Sigmoid colon (tissue), 7 donors: Measurements from ENCODE around the gene SYNDIG1. TPM values are rescaled to one million over a fixed set of nuclear protein-coding genes. Genes with fewer than 3 reads are reported as not detected.

Experiments
- DNase-seq: peaks from one replicate; pipeline ENCODE4 v3.0.0-alpha.2; 2019
- H3K27ac ChIP-seq, 4 donors: fragments of 200-600 bp; sonication (generic); one replicate each; pipeline ENCODE4 v1.5.1; 2016 to 2019; ENCODE audit warnings: mild to moderate bottlenecking in 1 of 4
- H3K27me3 ChIP-seq, 3 donors: fragments of 200-600 bp; sonication (generic); one replicate each; pipeline ENCODE4 v1.5.1; 2019; ENCODE audit warnings: mild to moderate bottlenecking in 1 of 3
- H3K36me3 ChIP-seq, 4 donors: fragments of 200-600 bp; sonication (generic); one replicate each; pipeline ENCODE4 v1.5.1; 2016 to 2019
- H3K4me1 ChIP-seq, 4 donors: fragments of 200-600 bp; sonication (generic); one replicate each; pipeline ENCODE4 v1.5.1; 2017 to 2019
- H3K4me3 ChIP-seq, 4 donors: fragments of 200-600 bp; sonication (generic); one replicate each; pipeline ENCODE4 v1.5.1; 2017 to 2019; ENCODE audit warnings: mild to moderate bottlenecking in 2 of 4, moderate library complexity in 1 of 4
- H3K9me3 ChIP-seq, 4 donors: fragments of 200-600 bp in 3 of 4; sonication (generic) in 3 of 4; one replicate each; pipeline versions ENCODE4 v1.5.1 to v1.6.1; 2013 to 2019
- EP300 ChIP-seq, 4 donors: sonication (generic); formaldehyde crosslinking; IDR thresholded peaks; one replicate each; pipeline ENCODE4 v1.6.1; 2017; ENCODE audit warnings: antibody characterized with exemption in 4 of 4
- POLR2A ChIP-seq, 2 donors: fragments of 450-650 bp; IDR thresholded peaks; one replicate each; pipeline ENCODE4 v1.6.1; 2016; ENCODE audit warnings: antibody characterized with exemption in 2 of 2, mild to moderate bottlenecking in 2 of 2, moderate library complexity in 2 of 2
- POLR2AphosphoS5 ChIP-seq, 4 donors: sonication (generic); formaldehyde crosslinking; IDR thresholded peaks; one replicate each; pipeline ENCODE4 v1.6.1; 2017; ENCODE audit warnings: antibody characterized with exemption in 4 of 4
- WGBS, 2 donors: extraction: QIAGEN DNeasy Blood & Tissue Kit; methylation state at CpG; one replicate each; pipeline ENCODE4 v1.1.7; 2013; 5-methylcytosine and 5-hydroxymethylcytosine counted together
- intact Hi-C: fragments of 100-400 bp; cut with DNase I; formaldehyde crosslinking; loops from one replicate; pipeline ENCODE4 v1.15.1; 2023
- polyA plus RNA-seq, 3 donors: library from polyadenylated mRNA; stranded (reverse); fragments of 200-250 nt; gene quantifications; one replicate each; pipeline ENCODE4 v1.2.3, GENCODE V29; 2013
- total RNA-seq, 4 donors: library from RNA; depleted of rRNA; stranded (reverse); fragments of >200 nt; gene quantifications; one replicate each; pipeline ENCODE4 v1.1.0, GENCODE V29; 2016
- TF ChIP-seq, protein P1 (sequence below), 4 experiments: fragments of 450-650 bp in 3 of 4; fragments of 200-600 bp in 1 of 4; IDR thresholded peaks; one replicate each; pipeline ENCODE4 v1.5.1; 2016 to 2019; ENCODE audit warnings: antibody characterized with exemption in 4 of 4, mild to moderate bottlenecking in 3 of 4, moderate library complexity in 2 of 4
- donor health status: healthy with polysubstance abuse.
- donor health status: Bipolar disorder and iron deficiency.
- donor health status: healthy.

SYNDIG1 gene
- total and polyA plus RNA-seq, 7 donors = 0.16 to 0.69 (median 0.36) TPM; not detected in 2

DNA sequence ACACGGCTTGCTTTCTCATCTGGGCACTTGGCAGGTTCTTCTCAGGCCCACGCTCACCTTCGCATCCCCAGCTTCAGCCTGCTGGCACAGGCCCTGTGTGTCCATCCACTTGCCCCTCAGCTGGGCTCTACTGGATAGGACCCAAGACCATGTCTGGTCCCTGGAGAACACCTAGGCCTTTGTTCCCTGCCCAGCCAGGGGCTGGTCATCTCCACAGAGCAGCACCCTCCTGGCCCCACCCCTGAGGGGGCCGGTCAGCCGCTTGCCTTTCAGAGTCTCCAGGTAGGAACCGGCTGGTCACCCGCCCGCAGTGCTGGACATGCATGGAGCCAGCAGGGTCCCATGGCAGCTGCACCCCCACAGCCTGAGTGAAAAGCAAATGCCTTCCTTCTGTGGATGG lies 191.2 kb downstream of the SYNDIG1 start:
- 82 to 96% methylated on average over 8 of the region's 8 CpGs for WGBS, 2 donors
- DNase-seq = no peak
- Histone ChIP-seq H3K4me1 (no peaks in the 10 kb centered on the region), H3K36me3 (no peaks in the 10 kb centered on the region), H3K27ac (no peak overlapping the region), H3K27me3 (no peaks in the 10 kb centered on the region), H3K9me3 (no peaks in the 10 kb centered on the region), H3K4me3 (no peak overlapping the region)
- TF ChIP-seq POLR2AphosphoS5 (IDR thresholded peaks at IDR 0.05) = no peak
- TF ChIP-seq, protein P1, sequence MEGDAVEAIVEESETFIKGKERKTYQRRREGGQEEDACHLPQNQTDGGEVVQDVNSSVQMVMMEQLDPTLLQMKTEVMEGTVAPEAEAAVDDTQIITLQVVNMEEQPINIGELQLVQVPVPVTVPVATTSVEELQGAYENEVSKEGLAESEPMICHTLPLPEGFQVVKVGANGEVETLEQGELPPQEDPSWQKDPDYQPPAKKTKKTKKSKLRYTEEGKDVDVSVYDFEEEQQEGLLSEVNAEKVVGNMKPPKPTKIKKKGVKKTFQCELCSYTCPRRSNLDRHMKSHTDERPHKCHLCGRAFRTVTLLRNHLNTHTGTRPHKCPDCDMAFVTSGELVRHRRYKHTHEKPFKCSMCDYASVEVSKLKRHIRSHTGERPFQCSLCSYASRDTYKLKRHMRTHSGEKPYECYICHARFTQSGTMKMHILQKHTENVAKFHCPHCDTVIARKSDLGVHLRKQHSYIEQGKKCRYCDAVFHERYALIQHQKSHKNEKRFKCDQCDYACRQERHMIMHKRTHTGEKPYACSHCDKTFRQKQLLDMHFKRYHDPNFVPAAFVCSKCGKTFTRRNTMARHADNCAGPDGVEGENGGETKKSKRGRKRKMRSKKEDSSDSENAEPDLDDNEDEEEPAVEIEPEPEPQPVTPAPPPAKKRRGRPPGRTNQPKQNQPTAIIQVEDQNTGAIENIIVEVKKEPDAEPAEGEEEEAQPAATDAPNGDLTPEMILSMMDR (IDR thresholded peaks at IDR 0.05) = no peak
- TF ChIP-seq POLR2A (IDR thresholded peaks at IDR 0.05) = no peak
- TF ChIP-seq EP300 (IDR thresholded peaks at IDR 0.05) = no peak
- intact Hi-C loops = no loop called here

DNA sequence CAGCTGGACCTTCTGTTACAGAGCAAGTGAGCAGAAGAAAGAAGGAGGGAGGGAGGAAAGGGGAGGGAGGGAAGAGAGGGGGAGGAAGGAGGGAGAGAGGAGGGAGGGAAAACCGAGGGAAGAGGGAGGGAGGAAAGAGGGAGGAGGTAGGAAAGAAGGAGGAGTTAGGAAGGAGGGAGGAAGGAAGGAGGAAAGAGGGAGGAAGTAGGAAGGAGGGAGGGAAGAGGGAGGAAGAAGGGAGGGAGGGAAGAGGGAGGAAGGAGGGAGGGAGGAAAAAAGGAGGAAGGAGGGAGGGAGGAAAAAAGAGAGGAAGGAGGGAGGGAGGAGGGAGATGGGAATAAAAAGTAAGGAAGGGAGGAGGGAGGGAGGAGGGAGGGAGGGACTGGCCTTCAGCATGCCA lies 191.8 kb downstream of the SYNDIG1 start:
- Histone ChIP-seq H3K4me3 (no peak overlapping the region), H3K27ac (no peak overlapping the region), H3K36me3 (no peaks in the 10 kb centered on the region), H3K4me1 (no peaks in the 10 kb centered on the region), H3K9me3 (no peaks in the 10 kb centered on the region), H3K27me3 (no peaks in the 10 kb centered on the region)
- 29 to 52% methylated on average over 1 of the region's 1 CpG for WGBS, 2 donors
- intact Hi-C loops = no loop called here
- no peak for DNase-seq
- TF ChIP-seq, protein P1 (IDR thresholded peaks at IDR 0.05) = no peak
- TF ChIP-seq EP300 (IDR thresholded peaks at IDR 0.05) (no peak), POLR2AphosphoS5 (IDR thresholded peaks at IDR 0.05) (no peak), POLR2A (IDR thresholded peaks at IDR 0.05) (no peak)

DNA sequence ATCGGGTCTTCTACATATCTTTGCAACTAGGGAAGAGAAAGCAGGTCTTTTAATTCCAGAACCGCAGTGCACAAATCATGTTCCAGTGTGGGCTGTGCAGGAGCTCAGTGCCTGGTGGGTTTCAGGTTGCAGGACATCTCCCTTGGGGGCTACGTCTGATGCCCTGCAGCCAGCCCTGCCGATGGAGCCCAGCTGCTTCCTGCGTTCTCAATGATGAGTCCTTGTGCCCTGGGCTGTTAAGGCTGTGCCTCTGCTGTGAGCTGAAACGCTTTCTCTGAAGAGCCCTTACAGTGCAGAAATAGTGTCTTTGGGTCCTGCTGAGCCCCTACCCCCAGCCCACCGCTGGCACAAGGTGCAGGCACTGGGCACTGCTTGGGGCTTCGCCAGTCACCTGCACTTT lies 192.9 kb downstream of the SYNDIG1 start:
- no peak overlapping the region for H3K4me3 ChIP-seq
- H3K9me3 ChIP-seq = no peaks in the 10 kb centered on the region
- H3K27ac ChIP-seq = no peak overlapping the region
- no peaks in the 10 kb centered on the region for H3K27me3 ChIP-seq
- no peaks in the 10 kb centered on the region for H3K4me1 ChIP-seq
- DNase-seq = no peak
- TF ChIP-seq, protein P1 (IDR thresholded peaks at IDR 0.05) = no peak
- no peak for TF ChIP-seq POLR2AphosphoS5 (IDR thresholded peaks at IDR 0.05)
- TF ChIP-seq EP300 (IDR thresholded peaks at IDR 0.05) = no peak
- no peak for TF ChIP-seq POLR2A (IDR thresholded peaks at IDR 0.05)
- no peaks in the 10 kb centered on the region for H3K36me3 ChIP-seq
- WGBS, 2 donors = 74 to 76% methylated on average over 8 of the region's 8 CpGs
- intact Hi-C loops = no loop called here

DNA sequence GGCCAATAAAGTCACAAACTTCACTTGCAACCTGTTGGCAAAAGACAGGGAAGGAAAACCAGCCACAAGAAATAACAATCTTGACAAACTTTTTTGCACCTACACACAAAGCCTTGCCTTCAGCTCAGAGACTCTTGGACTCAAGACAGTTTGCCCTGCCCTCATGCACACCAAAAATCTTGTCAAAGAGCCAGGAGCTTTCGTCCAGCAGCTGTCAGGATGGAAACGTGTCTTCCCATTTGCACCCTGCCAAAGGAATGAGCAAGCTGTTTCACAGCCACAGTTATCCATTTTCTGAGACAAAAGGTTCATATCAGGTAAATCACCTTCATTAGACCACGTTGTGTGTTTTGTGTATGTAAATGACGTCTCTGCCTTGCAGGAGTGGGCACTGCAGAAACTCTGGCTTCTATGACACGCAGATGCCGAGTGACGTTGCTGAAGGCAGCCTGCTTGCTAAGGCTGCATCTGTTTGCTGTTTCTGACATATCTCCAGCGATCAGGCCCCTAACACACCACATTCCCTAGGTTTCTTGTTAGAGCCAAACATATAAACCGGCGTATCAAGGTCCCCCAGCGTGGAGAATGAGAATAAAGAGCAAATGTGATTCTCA lies 193.4 kb downstream of the SYNDIG1 start:
- H3K36me3 ChIP-seq = no peaks in the 10 kb centered on the region
- TF ChIP-seq POLR2A (IDR thresholded peaks at IDR 0.05) = no peak
- TF ChIP-seq, protein P1 (IDR thresholded peaks at IDR 0.05) = no peak
- no peak for TF ChIP-seq EP300 (IDR thresholded peaks at IDR 0.05)
- TF ChIP-seq POLR2AphosphoS5 (IDR thresholded peaks at IDR 0.05) = no peak
- no peaks in the 10 kb centered on the region for H3K9me3 ChIP-seq
- intact Hi-C loops = no loop called here
- WGBS, 2 donors = 57 to 63% methylated on average over 11 of the region's 11 CpGs
- H3K27me3 ChIP-seq = no peaks in the 10 kb centered on the region
- no peaks in the 10 kb centered on the region for H3K4me1 ChIP-seq
- no peak overlapping the region for H3K4me3 ChIP-seq
- no peak overlapping the region for H3K27ac ChIP-seq
- DNase-seq = no peak

DNA sequence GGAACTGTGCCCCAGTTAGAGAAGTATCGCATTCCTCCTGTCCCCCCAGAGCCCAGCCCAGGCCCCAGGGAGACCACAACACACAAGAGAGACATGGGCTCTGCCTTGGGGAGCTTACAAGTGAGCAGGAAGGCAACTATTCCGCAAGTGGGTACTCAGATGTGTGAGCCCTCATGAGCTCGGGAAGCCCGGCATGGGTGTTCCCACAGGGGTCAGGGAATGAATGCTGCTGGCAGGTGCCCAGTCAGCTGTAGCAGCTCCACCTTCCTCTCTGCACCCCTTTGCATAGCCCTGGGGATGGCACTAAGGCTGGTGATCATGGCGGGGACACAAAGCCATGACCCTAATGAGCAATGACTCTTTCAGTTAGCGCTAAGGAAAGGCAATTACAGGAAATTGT lies 194.1 kb downstream of the SYNDIG1 start:
- Histone ChIP-seq H3K9me3 (no peaks in the 10 kb centered on the region), H3K27me3 (no peaks in the 10 kb centered on the region), H3K36me3 (no peaks in the 10 kb centered on the region), H3K4me1 (no peaks in the 10 kb centered on the region), H3K27ac (no peak overlapping the region), H3K4me3 (no peak overlapping the region)
- TF ChIP-seq EP300 (IDR thresholded peaks at IDR 0.05) (no peak), POLR2A (IDR thresholded peaks at IDR 0.05) (no peak), POLR2AphosphoS5 (IDR thresholded peaks at IDR 0.05) (no peak)
- TF ChIP-seq, protein P1 (IDR thresholded peaks at IDR 0.05) = no peak
- no peak for DNase-seq
- intact Hi-C loops = no loop called here
- WGBS, 2 donors = 88 to 93% methylated on average over 6 of the region's 6 CpGs
